Smooth muscle cell (in vitro differentiated cells): Measurements from ENCODE around the gene GLIS2. TPM values are rescaled to one million over a fixed set of nuclear protein-coding genes. Genes with fewer than 3 reads are reported as not detected.
"Not testable (repeated sequence)": the region's sequence is repeated elsewhere in the genome, so short reads cannot be mapped to it uniquely, and the experiment has no call there.

Experiments used
- DNase-seq: peaks from one replicate; lab custom pipeline; 2025; ENCODE audit not compliant: unreplicated experiment; lab: John Stamatoyannopoulos, UW
- H2AFZ ChIP-seq: fragments of 200-600 bp; sonication (generic); 2 replicates; pipeline ENCODE4 v1.6.0; 2016; ENCODE audit warnings: antibody characterized with exemption, low read depth, mild to moderate bottlenecking
- H3F3A ChIP-seq: fragments of 200-600 bp; sonication (generic); 2 replicates; pipeline ENCODE4 v1.6.0; 2017; ENCODE audit warnings: antibody characterized with exemption, low read depth
- H3K27ac ChIP-seq: fragments of 200-600 bp; sonication (generic); 2 replicates; pipeline ENCODE4 v1.5.1; 2016; ENCODE audit warnings: low read depth, mild to moderate bottlenecking
- H3K27me3 ChIP-seq: fragments of 200-600 bp; sonication (generic); 2 replicates; pipeline ENCODE4 v1.6.1; 2016; ENCODE audit warnings: low read depth, mild to moderate bottlenecking
- H3K36me3 ChIP-seq: fragments of 200-600 bp; sonication (generic); 2 replicates; pipeline ENCODE4 v1.5.1; 2016; ENCODE audit warnings: low read depth
- H3K4me1 ChIP-seq: fragments of 200-600 bp; sonication (generic); 2 replicates; pipeline ENCODE4 v1.5.1; 2016; ENCODE audit warnings: low read depth
- H3K4me2 ChIP-seq: fragments of 200-600 bp; sonication (generic); 2 replicates; pipeline ENCODE4 v1.6.0; 2016; ENCODE audit warnings: mild to moderate bottlenecking
- H3K4me3 ChIP-seq: fragments of 200-600 bp; sonication (generic); 2 replicates; pipeline ENCODE4 v1.5.1; 2016; ENCODE audit warnings: mild to moderate bottlenecking
- H3K79me2 ChIP-seq: fragments of 200-600 bp; sonication (generic); 2 replicates; pipeline ENCODE4 v1.6.0; 2016; ENCODE audit warnings: low read depth, mild to moderate bottlenecking
- H3K9ac ChIP-seq: fragments of 200-600 bp; sonication (generic); 2 replicates; pipeline ENCODE4 v1.6.0; 2016; ENCODE audit warnings: low read depth
- H3K9me3 ChIP-seq: fragments of 200-600 bp; sonication (generic); replicated peaks from 2 replicates; pipeline ENCODE4 v1.5.1; 2016; ENCODE audit warnings: low read depth
- H4K20me1 ChIP-seq: fragments of 200-600 bp; sonication (generic); 2 replicates; pipeline ENCODE4 v1.6.0; 2016; ENCODE audit warnings: low read depth
- CTCF ChIP-seq: fragments of 200-600 bp; sonication (generic); IDR thresholded peaks from 2 replicates; pipeline ENCODE4 v1.5.1; 2017; ENCODE audit warnings: borderline replicate concordance, mild to moderate bottlenecking, antibody characterized with exemption; ENCODE audit not compliant: insufficient read depth, poor library complexity, severe bottlenecking
- WGBS: methylation state at CpG from one replicate; pipeline ENCODE4 v1.1.7; 2016; ENCODE audit warnings: low lambda C conversion rate; 5-methylcytosine and 5-hydroxymethylcytosine counted together
- polyA plus RNA-seq: library from polyadenylated mRNA; unstranded; fragments of >200 nt; fragmentation: Nextera tagmentation; extraction: Ambion mirVana; gene quantifications from 2 replicates; pipeline ENCODE4 v1.2.1, GENCODE V29; 2016
- total RNA-seq: library from RNA; depleted of rRNA; stranded (reverse); fragments of >200 nt; gene quantifications from 2 replicates; pipeline ENCODE4 v1.2.3, GENCODE V29; 2014

Gene GLIS2
- total and polyA plus RNA-seq, 2 experiments from 2014 or later, result 2.8 to 9.2 TPM

GRCh38 chr16:4332623-4333307 is 16.9 kb downstream of the GLIS2 start:
- H3F3A ChIP-seq, result no peaks in the 10 kb centered on the region
- no peak overlapping the region for H3K9ac ChIP-seq
- H2AFZ ChIP-seq, result no peak overlapping the region
- H3K9me3 ChIP-seq, result no peaks in the 10 kb centered on the region
- peaks cover 74% of the 10 kb centered on the region for H4K20me1 ChIP-seq
- H3K4me3 ChIP-seq, result no peak overlapping the region
- no peak overlapping the region for H3K27ac ChIP-seq
- no peaks in the 10 kb centered on the region for H3K36me3 ChIP-seq
- no peak for DNase-seq
- H3K4me2 ChIP-seq, result no peak overlapping the region
- peaks cover 56% of the 10 kb centered on the region for H3K79me2 ChIP-seq
- TF ChIP-seq CTCF, result no peak
- peaks cover 5% of the 10 kb centered on the region for H3K4me1 ChIP-seq
- no peaks in the 10 kb centered on the region for H3K27me3 ChIP-seq
- WGBS, result 95% methylated on average over 19 of the region's 19 CpGs

- H3F3A ChIP-seq, result no peaks in the 10 kb centered on the region
- DNase-seq, result no peak
- no peak overlapping the region for H3K9ac ChIP-seq
- peaks cover 52% of the 10 kb centered on the region for H3K79me2 ChIP-seq
- no peaks in the 10 kb centered on the region for H3K36me3 ChIP-seq
- no peak overlapping the region for H2AFZ ChIP-seq
- TF ChIP-seq CTCF, result no peak
- 94% methylated on average over 9 of the region's 9 CpGs for WGBS
- no peaks in the 10 kb centered on the region for H3K27me3 ChIP-seq
- no peak overlapping the region for H3K4me2 ChIP-seq
- H3K4me3 ChIP-seq, result no peak overlapping the region
- H3K4me1 ChIP-seq, result peaks cover 5% of the 10 kb centered on the region
- peaks cover 74% of the 10 kb centered on the region for H4K20me1 ChIP-seq
- no peak overlapping the region for H3K27ac ChIP-seq
- H3K9me3 ChIP-seq, result no peaks in the 10 kb centered on the region
These were observed 17.4 kb downstream of the GLIS2 start for GRCh38 chr16:4333308-4333638.

- not testable (repeated sequence) for H3K4me3 ChIP-seq, H3F3A ChIP-seq, DNase-seq, H3K4me2 ChIP-seq, H3K4me1 ChIP-seq, H3K9me3 ChIP-seq, H2AFZ ChIP-seq, H3K27ac ChIP-seq, H3K27me3 ChIP-seq, H3K36me3 ChIP-seq, H3K9ac ChIP-seq
- Histone ChIP-seq H3K79me2 (peaks cover 48% of the 10 kb centered on the region), H4K20me1 (peaks cover 69% of the 10 kb centered on the region)
- WGBS, result 97% methylated on average over 9 of the region's 9 CpGs
These were observed 17.8 kb downstream of the GLIS2 start for GRCh38 chr16:4333714-4334113.

GRCh38 chr16:4334724-4335495 is 19.0 kb downstream of the GLIS2 start:
- Histone ChIP-seq H3F3A (no peaks in the 10 kb centered on the region), H3K9me3 (no peaks in the 10 kb centered on the region), H2AFZ (no peak overlapping the region), H3K4me3 (no peak overlapping the region), H3K79me2 (peaks cover 36% of the 10 kb centered on the region), H4K20me1 (peaks cover 57% of the 10 kb centered on the region), H3K4me2 (no peak overlapping the region), H3K36me3 (no peaks in the 10 kb centered on the region), H3K4me1 (no peaks in the 10 kb centered on the region), H3K9ac (no peak overlapping the region), H3K27me3 (no peaks in the 10 kb centered on the region), H3K27ac (no peak overlapping the region)
- DNase-seq, result no peak
- TF ChIP-seq CTCF, result no peak
- 92% methylated on average over 32 of the region's 32 CpGs for WGBS
